Neural cell (in vitro differentiated cells): ENCODE measurements around the gene EFTUD2. TPM values are rescaled to one million over a fixed set of nuclear protein-coding genes. Genes with fewer than 3 reads are reported as not detected.

Source experiments
- H2AFZ ChIP-seq: fragments of 200-600, 300-800 bp; sonication (generic), shearing (Covaris generic); 2 replicates; pipeline ENCODE4 v1.6.0; 2014; ENCODE audit warnings: low read depth, mild to moderate bottlenecking, antibody characterized with exemption, low read length, moderate library complexity
- H3F3A ChIP-seq: fragments of 200-600 bp; shearing (Covaris generic); 2 replicates; pipeline ENCODE4 v1.6.1; 2016; ENCODE audit warnings: mild to moderate bottlenecking, moderate library complexity, mixed read lengths, antibody characterized with exemption, low read length; ENCODE audit not compliant: insufficient read depth, poor library complexity, severe bottlenecking
- H3K27ac ChIP-seq: fragments of 200-600, 300-800 bp; sonication (generic), shearing (Covaris generic); 2 replicates; pipeline ENCODE4 v1.5.1; 2014; ENCODE audit warnings: mild to moderate bottlenecking, low read length, moderate library complexity
- H3K27me3 ChIP-seq: fragments of 300-800, 200-600 bp; sonication (generic), shearing (Covaris generic); 2 replicates; pipeline ENCODE4 v1.6.0; 2014; ENCODE audit warnings: mild to moderate bottlenecking, low read depth, low read length, moderate library complexity; ENCODE audit not compliant: insufficient read depth
- H3K36me3 ChIP-seq: fragments of 300-800, 200-600 bp; sonication (generic), shearing (Covaris generic); 2 replicates; pipeline ENCODE4 v1.5.1; 2014; ENCODE audit warnings: mild to moderate bottlenecking, antibody characterized with exemption, low read length, moderate library complexity; ENCODE audit not compliant: insufficient read depth
- H3K4me2 ChIP-seq: fragments of 300-800, 200-600 bp; sonication (generic), shearing (Covaris generic); 2 replicates; pipeline ENCODE4 v1.6.0; 2014; ENCODE audit warnings: mild to moderate bottlenecking, low read length
- H3K4me3 ChIP-seq: fragments of 300-800, 200-600 bp; sonication (generic), shearing (Covaris generic); 2 replicates; pipeline ENCODE4 v1.5.1; 2014; ENCODE audit warnings: mild to moderate bottlenecking, low read length, moderate library complexity
- H3K79me2 ChIP-seq: fragments of 200-600 bp; shearing (Covaris generic); replicated peaks from 2 replicates; pipeline ENCODE4 v1.6.0; 2014; ENCODE audit warnings: mild to moderate bottlenecking, low read length, moderate library complexity; ENCODE audit not compliant: insufficient read depth
- H3K9ac ChIP-seq: fragments of 300-800, 200-600 bp; sonication (generic), shearing (Covaris generic); 2 replicates; pipeline ENCODE4 v1.6.1; 2016; ENCODE audit warnings: mild to moderate bottlenecking, low read length, mixed read lengths
- H3K9me2 ChIP-seq: fragments of 200-600 bp; shearing (Covaris generic); 2 replicates; pipeline ENCODE4 v1.6.1; 2016; ENCODE audit warnings: mild to moderate bottlenecking, low read length, mixed read lengths; ENCODE audit not compliant: insufficient read depth
- H3K9me3 ChIP-seq: fragments of 200-600, 300-800 bp; sonication (generic), shearing (Covaris generic); 2 replicates; pipeline ENCODE4 v1.6.1; 2016; ENCODE audit warnings: mild to moderate bottlenecking, mixed run types, low read length, moderate library complexity, mixed read lengths
- H4K20me1 ChIP-seq: fragments of 200-600 bp; shearing (Covaris generic); 2 replicates; pipeline ENCODE4 v1.6.1; 2016; ENCODE audit warnings: mild to moderate bottlenecking, mixed run types; ENCODE audit not compliant: insufficient read depth
- CTCF ChIP-seq: fragments of 450-650 bp; IDR thresholded peaks from 2 replicates; pipeline ENCODE4 v1.5.1; 2014; ENCODE audit warnings: antibody characterized with exemption, mild to moderate bottlenecking, moderate library complexity; ENCODE audit not compliant: poor library complexity, severe bottlenecking
- EP300 ChIP-seq: fragments of 450-650 bp; conservative IDR thresholded peaks from 2 replicates; pipeline ENCODE4 v1.6.1; 2014; ENCODE audit warnings: antibody characterized with exemption, mild to moderate bottlenecking, moderate library complexity; ENCODE audit not compliant: poor library complexity, severe bottlenecking
- EZH2 ChIP-seq: fragments of 200-600, 300-800 bp; shearing (Covaris generic), sonication (generic); IDR thresholded peaks from 2 replicates; pipeline ENCODE4 v1.6.1; 2014; ENCODE audit warnings: antibody characterized with exemption, low read length, borderline replicate concordance, mild to moderate bottlenecking; ENCODE audit not compliant: insufficient read depth, poor library complexity, severe bottlenecking
- MXI1 ChIP-seq: fragments of 450-650 bp; conservative IDR thresholded peaks from 2 replicates; pipeline ENCODE4 v1.6.1; 2014; ENCODE audit warnings: antibody characterized with exemption, mild to moderate bottlenecking; ENCODE audit not compliant: poor library complexity, severe bottlenecking
- POLR2AphosphoS5 ChIP-seq: IDR thresholded peaks from 2 replicates; pipeline ENCODE4 v1.6.1; 2012
- RAD21 ChIP-seq: fragments of 450-650 bp; conservative IDR thresholded peaks from 2 replicates; pipeline ENCODE4 v1.6.1; 2014; ENCODE audit warnings: antibody characterized with exemption, mild to moderate bottlenecking, moderate library complexity
- SMC3 ChIP-seq: fragments of 450-650 bp; conservative IDR thresholded peaks from 2 replicates; pipeline ENCODE4 v1.6.1; 2014; ENCODE audit warnings: antibody characterized with exemption, mild to moderate bottlenecking, moderate library complexity; ENCODE audit not compliant: poor library complexity
- TAF1 ChIP-seq: IDR thresholded peaks from 2 replicates; pipeline ENCODE4 v1.6.1; 2012; ENCODE audit warnings: low read depth
- polyA plus RNA-seq: library from polyadenylated mRNA; depleted of rRNA; stranded (reverse); fragments of >200 nt; gene quantifications from 2 replicates; pipeline ENCODE4 v1.2.3, GENCODE V29; 2014
- TF ChIP-seq, protein P1 (sequence below): IDR thresholded peaks from 2 replicates; pipeline ENCODE4 v1.6.1; 2012; ENCODE audit warnings: borderline replicate concordance

Gene EFTUD2
- polyA plus RNA-seq, 1 donor from 2014 or later, result 69.4 TPM

DNA sequence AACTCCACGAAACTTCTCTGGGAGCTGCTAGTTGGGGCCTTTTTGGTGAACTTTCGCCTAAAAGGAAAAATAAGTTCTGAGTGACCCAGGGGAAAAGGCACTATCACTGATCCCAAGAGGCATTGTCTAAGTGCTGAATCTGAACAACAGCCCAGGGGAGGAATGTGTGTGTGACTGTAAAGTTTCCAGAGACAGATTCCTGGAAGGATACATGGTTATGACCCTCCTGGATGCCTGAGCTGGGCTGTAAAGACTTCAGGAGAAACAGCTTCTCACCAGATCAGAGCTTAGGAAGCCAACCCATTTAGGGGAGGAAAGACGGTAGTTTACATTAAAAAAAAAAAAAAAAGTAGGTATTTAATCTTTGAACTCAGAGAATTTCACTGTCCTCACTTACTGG is 31.4 kb downstream of the EFTUD2 start:
- Histone ChIP-seq H3K27ac (no peak overlapping the region), H3K27me3 (no peaks in the 10 kb centered on the region), H3K36me3 (peaks cover 4% of the 10 kb centered on the region), H3K4me3 (no peak overlapping the region), H3K9me3 (no peaks in the 10 kb centered on the region), H3K9me2 (no peaks in the 10 kb centered on the region), H3K4me2 (no peak overlapping the region), H2AFZ (no peak overlapping the region), H4K20me1 (no peaks in the 10 kb centered on the region), H3K9ac (no peak overlapping the region), H3K79me2 (no peaks in the 10 kb centered on the region), H3F3A (no peaks in the 10 kb centered on the region)
- TF ChIP-seq RAD21 (no peak), EZH2 (no peak), MXI1 (no peak), POLR2AphosphoS5 (no peak), TAF1 (no peak), EP300 (no peak), SMC3 (no peak), CTCF (no peak)
- TF ChIP-seq, protein P1, sequence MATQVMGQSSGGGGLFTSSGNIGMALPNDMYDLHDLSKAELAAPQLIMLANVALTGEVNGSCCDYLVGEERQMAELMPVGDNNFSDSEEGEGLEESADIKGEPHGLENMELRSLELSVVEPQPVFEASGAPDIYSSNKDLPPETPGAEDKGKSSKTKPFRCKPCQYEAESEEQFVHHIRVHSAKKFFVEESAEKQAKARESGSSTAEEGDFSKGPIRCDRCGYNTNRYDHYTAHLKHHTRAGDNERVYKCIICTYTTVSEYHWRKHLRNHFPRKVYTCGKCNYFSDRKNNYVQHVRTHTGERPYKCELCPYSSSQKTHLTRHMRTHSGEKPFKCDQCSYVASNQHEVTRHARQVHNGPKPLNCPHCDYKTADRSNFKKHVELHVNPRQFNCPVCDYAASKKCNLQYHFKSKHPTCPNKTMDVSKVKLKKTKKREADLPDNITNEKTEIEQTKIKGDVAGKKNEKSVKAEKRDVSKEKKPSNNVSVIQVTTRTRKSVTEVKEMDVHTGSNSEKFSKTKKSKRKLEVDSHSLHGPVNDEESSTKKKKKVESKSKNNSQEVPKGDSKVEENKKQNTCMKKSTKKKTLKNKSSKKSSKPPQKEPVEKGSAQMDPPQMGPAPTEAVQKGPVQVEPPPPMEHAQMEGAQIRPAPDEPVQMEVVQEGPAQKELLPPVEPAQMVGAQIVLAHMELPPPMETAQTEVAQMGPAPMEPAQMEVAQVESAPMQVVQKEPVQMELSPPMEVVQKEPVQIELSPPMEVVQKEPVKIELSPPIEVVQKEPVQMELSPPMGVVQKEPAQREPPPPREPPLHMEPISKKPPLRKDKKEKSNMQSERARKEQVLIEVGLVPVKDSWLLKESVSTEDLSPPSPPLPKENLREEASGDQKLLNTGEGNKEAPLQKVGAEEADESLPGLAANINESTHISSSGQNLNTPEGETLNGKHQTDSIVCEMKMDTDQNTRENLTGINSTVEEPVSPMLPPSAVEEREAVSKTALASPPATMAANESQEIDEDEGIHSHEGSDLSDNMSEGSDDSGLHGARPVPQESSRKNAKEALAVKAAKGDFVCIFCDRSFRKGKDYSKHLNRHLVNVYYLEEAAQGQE, result no peak

GRCh38 chr17:44865931-44866330 is 33.3 kb downstream of the EFTUD2 start:
- peaks cover 4% of the 10 kb centered on the region for H3K36me3 ChIP-seq
- H3K4me3 ChIP-seq, result no peak overlapping the region
- H3K27ac ChIP-seq, result no peak overlapping the region
- no peaks in the 10 kb centered on the region for H4K20me1 ChIP-seq
- H2AFZ ChIP-seq, result no peak overlapping the region
- H3K79me2 ChIP-seq, result no peaks in the 10 kb centered on the region
- no peak overlapping the region for H3K9ac ChIP-seq
- no peaks in the 10 kb centered on the region for H3F3A ChIP-seq
- H3K4me2 ChIP-seq, result no peak overlapping the region
- H3K9me2 ChIP-seq, result no peaks in the 10 kb centered on the region
- H3K9me3 ChIP-seq, result no peaks in the 10 kb centered on the region
- no peaks in the 10 kb centered on the region for H3K27me3 ChIP-seq
- TF ChIP-seq POLR2AphosphoS5 (no peak), EP300 (no peak), SMC3 (no peak), CTCF (no peak), EZH2 (no peak), RAD21 (no peak), TAF1 (no peak), MXI1 (no peak)
- TF ChIP-seq, protein P1, result no peak
